Hippocampal formation (tissue), 2 donors: ENCODE measurements around the gene YAP1.

Source experiments
- DNase-seq, 2 donors: peaks; one replicate each; lab custom pipeline; 2025; lab: John Stamatoyannopoulos, UW

The YAP1 gene

DNA sequence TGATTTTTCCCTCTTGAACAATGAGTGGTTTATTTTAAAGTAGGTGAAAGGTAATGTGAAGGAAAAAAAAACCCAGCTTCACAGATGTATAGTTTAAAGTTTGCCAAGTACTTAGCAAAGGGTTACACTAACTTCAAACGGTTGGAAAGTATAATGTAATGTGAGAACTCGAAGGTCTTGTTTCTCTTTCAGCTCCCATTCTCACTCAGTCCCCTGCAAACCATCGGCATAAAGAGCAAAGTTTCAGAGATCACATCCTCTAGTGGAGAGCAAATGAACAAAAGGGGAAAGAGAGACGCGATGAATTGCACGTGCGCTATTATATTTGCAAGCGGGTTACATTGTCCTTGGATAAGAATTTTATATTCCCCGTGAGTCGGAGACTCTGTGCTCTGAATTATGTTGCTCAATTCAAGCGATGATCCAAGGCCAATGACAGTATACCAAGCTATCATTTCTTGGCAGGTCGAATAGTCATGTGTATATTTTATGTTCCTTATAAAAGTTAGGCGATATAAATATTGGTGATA, 169.5 kb downstream of the YAP1 start:
- DNase-seq: no peak

DNA sequence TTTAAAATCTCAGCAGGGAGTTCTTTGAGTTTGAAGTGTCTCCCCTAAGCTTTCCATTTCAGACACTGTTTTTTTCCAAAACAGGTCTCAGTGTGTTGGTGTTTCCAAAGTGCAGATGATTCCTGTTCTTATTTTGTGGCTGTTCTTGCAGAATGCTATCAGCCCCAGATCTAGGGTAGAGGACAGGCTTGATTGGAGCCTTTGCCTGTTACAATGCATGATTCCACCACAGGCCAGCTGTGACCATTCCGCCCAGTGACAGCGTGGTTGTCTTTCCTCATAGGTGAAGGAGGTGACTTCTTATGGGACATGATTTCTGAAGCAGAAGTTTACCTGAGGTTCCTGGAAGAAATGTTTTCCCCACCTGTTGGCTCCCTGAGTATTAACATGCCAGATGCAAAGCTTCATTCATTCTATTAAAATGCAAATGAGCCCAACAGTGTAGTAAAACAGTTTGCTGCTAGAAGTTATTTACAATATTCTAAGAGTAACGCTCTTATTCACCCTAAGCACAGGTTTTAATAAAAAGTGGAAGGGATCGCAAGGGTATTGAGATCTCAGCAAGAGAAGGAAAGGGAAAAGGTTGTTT, 170.1 kb downstream of the YAP1 start:
- no peak for DNase-seq
